Skeletal muscle satellite cell (primary cell): ENCODE data around the gene GMCL1.
A peak's percentile ranks its signal among the peaks of the same experiment; 100 is the strongest.
"Not testable (repeated sequence)": the region's sequence is repeated elsewhere in the genome, so short reads cannot be mapped to it uniquely, and the experiment has no call there.

Experiments used
- H3K27me3 ChIP-seq: 2 replicates; pipeline ENCODE4 v1.7.0; 2013; ENCODE audit warnings: low read length; ENCODE audit not compliant: control insufficient read depth, insufficient read depth
- H3K36me3 ChIP-seq: 2 replicates; pipeline ENCODE4 v1.7.0; 2013; ENCODE audit warnings: mild to moderate bottlenecking, control low read depth, low read length; ENCODE audit not compliant: insufficient read depth
- H3K4me1 ChIP-seq: 2 replicates; pipeline ENCODE4 v1.7.0; 2013; ENCODE audit warnings: low read length; ENCODE audit not compliant: control insufficient read depth, insufficient read depth
- H3K4me2 ChIP-seq: 2 replicates; pipeline ENCODE4 v1.7.0; 2013; ENCODE audit warnings: mild to moderate bottlenecking, low read length
- H3K4me3 ChIP-seq: 2 replicates; pipeline ENCODE4 v1.7.0; 2013; ENCODE audit warnings: low read length
- H3K9ac ChIP-seq: 2 replicates; pipeline ENCODE4 v1.7.0; 2013; ENCODE audit warnings: mild to moderate bottlenecking, low read depth, low read length, moderate library complexity
- H3K9me3 ChIP-seq: replicated peaks from 2 replicates; pipeline ENCODE4 v1.7.0; 2013; ENCODE audit warnings: mild to moderate bottlenecking, control low read depth, low read length

Gene GMCL1

GRCh38 chr2:69889302-69889701 is 59.8 kb downstream of the GMCL1 start:
- Histone ChIP-seq H3K4me2 (no peak overlapping the region), H3K4me1 (peaks cover 4% of the 10 kb centered on the region), H3K36me3 (no peaks in the 10 kb centered on the region), H3K9me3 (no peaks in the 10 kb centered on the region), H3K27me3 (no peaks in the 10 kb centered on the region), H3K4me3 (no peak overlapping the region), H3K9ac (no peak overlapping the region)

GRCh38 chr2:69890881-69891280 is 61.4 kb downstream of the GMCL1 start:
- no peak overlapping the region for H3K4me3 ChIP-seq
- H3K4me1 ChIP-seq = peaks cover 10% of the 10 kb centered on the region
- H3K27me3 ChIP-seq = no peaks in the 10 kb centered on the region
- H3K36me3 ChIP-seq = peaks cover 4% of the 10 kb centered on the region
- no peak overlapping the region for H3K9ac ChIP-seq
- H3K9me3 ChIP-seq = no peaks in the 10 kb centered on the region
- no peak overlapping the region for H3K4me2 ChIP-seq

DNA sequence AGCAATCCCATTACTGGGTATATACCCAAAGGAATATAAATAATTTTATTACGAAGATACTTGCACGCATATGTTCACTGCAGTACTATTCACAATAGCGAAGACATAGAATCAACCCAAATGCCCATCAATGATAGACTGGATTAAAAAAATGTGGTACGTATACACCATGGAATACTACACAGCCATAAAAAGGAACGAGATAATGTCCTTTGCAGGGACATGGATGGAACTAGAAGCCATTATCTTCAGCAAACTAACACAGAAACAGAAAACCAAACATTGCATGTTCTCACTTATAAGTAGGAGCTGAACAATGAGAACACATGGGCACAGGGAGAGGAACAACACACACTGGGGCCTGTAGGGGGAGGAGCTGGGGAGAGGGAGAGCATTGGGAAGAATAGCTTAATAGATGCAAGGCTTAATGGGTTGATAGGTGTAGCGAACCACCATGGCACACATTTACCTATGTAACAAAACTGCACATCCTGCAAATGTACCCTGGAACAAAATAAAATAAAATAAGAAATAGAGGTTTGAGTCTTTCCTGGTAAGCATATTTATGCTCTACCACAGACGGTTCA is 63.5 kb downstream of the GMCL1 start:
- not testable (repeated sequence) for H3K9me3 ChIP-seq, H3K27me3 ChIP-seq
- peak overlapping the region; percentile 92 for H3K9ac ChIP-seq
- H3K4me3 ChIP-seq = peak overlapping the region; percentile 88
- peaks cover 10% of the 10 kb centered on the region for H3K4me1 ChIP-seq
- peaks cover 22% of the 10 kb centered on the region for H3K36me3 ChIP-seq
- H3K4me2 ChIP-seq = peak overlapping the region; percentile 89

- peaks cover 10% of the 10 kb centered on the region for H3K4me1 ChIP-seq
- H3K27me3 ChIP-seq = no peaks in the 10 kb centered on the region
- peaks cover 31% of the 10 kb centered on the region for H3K36me3 ChIP-seq
- peak within 1 kb of the TSS; percentile 89 for H3K4me2 ChIP-seq
- H3K4me3 ChIP-seq = peak within 1 kb of the TSS; percentile 88
- H3K9ac ChIP-seq = peak within 1 kb of the TSS; percentile 92
- H3K9me3 ChIP-seq = no peaks in the 10 kb centered on the region
These were observed 64.5 kb downstream of the GMCL1 start, which contains the start of gene SNRNP27 for GRCh38 chr2:69893684-69894551. Gene SNRNP27, plus strand, starts transcription at chr2:69893956. Its CDS starts 29 bp downstream, at chr2:69893985.

DNA sequence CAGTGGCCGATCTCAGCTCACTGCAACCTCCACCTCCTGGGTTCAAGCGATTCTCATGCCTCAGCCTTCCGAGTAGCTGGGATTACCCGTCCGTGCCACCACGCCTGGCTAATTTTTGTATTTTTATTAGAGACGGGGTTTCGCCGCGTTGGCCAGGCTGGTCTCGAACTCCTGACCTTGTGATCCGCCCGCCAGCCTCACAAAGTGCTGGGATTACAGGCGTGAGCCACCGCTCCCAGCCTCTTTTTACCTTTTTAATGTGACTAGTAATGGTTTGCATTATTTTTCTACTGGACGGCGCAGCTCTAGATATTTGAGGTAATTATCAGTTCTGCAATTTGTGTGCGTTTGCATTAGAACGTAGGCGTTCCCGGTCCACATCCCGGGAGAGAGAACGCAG is 65.3 kb downstream of the GMCL1 start:
- peak overlapping the region; percentile 89 for H3K4me2 ChIP-seq
- peaks cover 10% of the 10 kb centered on the region for H3K4me1 ChIP-seq
- peak overlapping the region; percentile 92 for H3K9ac ChIP-seq
- H3K27me3 ChIP-seq, H3K9me3 ChIP-seq: not testable (repeated sequence)
- H3K36me3 ChIP-seq = peaks cover 37% of the 10 kb centered on the region
- H3K4me3 ChIP-seq = peak overlapping the region; percentile 88

- H3K36me3 ChIP-seq = peaks cover 65% of the 10 kb centered on the region
- no peak overlapping the region for H3K9ac ChIP-seq
- no peak overlapping the region for H3K4me3 ChIP-seq
- no peaks in the 10 kb centered on the region for H3K4me1 ChIP-seq
- H3K4me2 ChIP-seq = no peak overlapping the region
- no peaks in the 10 kb centered on the region for H3K27me3 ChIP-seq
- no peaks in the 10 kb centered on the region for H3K9me3 ChIP-seq
These were observed 72.9 kb downstream of the GMCL1 start for GRCh38 chr2:69902213-69902922.

DNA sequence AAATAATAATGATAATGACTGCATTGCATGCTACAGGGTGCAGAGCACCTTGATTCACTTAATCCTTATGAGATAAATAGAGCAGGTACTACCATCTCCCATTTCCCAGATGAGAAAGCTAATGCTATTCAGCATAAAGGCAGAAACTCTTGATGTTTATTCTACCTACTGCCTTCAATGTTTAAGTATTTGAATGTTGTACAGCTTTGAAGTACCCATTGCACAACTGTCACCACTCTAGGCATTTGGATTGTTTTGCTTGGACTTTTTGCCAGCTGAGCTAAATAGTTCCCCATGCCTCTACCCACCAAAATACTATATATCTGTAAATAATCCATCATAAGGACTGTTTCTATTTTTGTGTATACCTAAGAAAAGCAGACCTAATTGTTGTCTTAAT is 77.8 kb downstream of the GMCL1 start:
- Histone ChIP-seq H3K9ac (no peak overlapping the region), H3K36me3 (peaks cover 46% of the 10 kb centered on the region), H3K27me3 (no peaks in the 10 kb centered on the region)

DNA sequence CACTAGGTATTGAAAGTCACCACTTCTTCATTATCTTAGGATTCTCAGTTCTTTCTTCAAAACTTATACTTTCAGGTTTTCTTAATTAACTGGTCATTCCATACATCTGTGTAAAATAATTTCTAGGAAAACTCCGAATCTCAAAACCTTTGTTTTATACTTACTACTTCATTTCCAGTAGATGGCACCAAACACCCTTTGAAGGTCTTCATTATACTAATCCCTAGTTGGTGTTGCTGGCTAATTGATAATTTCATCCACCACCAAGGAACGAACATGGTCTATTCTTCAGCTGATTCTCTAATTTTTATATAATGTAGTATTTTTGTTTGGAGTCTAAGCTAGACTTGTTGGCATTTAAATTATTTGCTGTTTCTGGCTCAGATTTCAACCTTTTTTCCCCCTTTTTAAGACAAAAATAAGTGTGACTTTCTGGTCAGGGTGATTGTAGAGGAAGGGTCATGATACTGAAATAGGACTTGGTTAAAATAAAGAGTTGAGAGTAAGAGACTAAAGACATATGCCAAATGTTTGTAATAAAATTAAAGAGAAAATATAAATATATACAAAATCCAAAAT is 82.6 kb downstream of the GMCL1 start:
- no peak overlapping the region for H3K9ac ChIP-seq

More for the DNA sequence above, 77.8 kb downstream of the GMCL1 start:
- Histone ChIP-seq H3K9me3 (no peaks in the 10 kb centered on the region), H3K4me1 (no peaks in the 10 kb centered on the region), H3K4me2 (no peak overlapping the region), H3K4me3 (no peak overlapping the region)

GRCh38 chr2:69914164-69914949 is 84.9 kb downstream of the GMCL1 start:
- Histone ChIP-seq H3K27me3 (no peaks in the 10 kb centered on the region), H3K4me2 (peak overlapping the region; percentile 96), H3K4me1 (peaks cover 22% of the 10 kb centered on the region), H3K4me3 (peak overlapping the region; percentile 82), H3K9ac (peak overlapping the region; percentile 91), H3K36me3 (peaks cover under 1% of the 10 kb centered on the region), H3K9me3 (no peaks in the 10 kb centered on the region)

More for the DNA sequence above, 82.6 kb downstream of the GMCL1 start:
- Histone ChIP-seq H3K4me1 (peaks cover 8% of the 10 kb centered on the region), H3K27me3 (no peaks in the 10 kb centered on the region), H3K4me3 (no peak overlapping the region), H3K9me3 (no peaks in the 10 kb centered on the region), H3K36me3 (peaks cover 22% of the 10 kb centered on the region), H3K4me2 (no peak overlapping the region)

- peak within 1 kb of the TSS; percentile 95 for H3K4me3 ChIP-seq
- no peaks in the 10 kb centered on the region for H3K9me3 ChIP-seq
- peak within 1 kb of the TSS; percentile 91 for H3K9ac ChIP-seq
- H3K36me3 ChIP-seq = no peaks in the 10 kb centered on the region
- H3K4me1 ChIP-seq = peaks cover 22% of the 10 kb centered on the region
- no peaks in the 10 kb centered on the region for H3K27me3 ChIP-seq
- peak within 1 kb of the TSS; percentile 96 for H3K4me2 ChIP-seq
These were observed 85.8 kb downstream of the GMCL1 start, which contains the start of gene MXD1 for GRCh38 chr2:69914950-69915945. Gene MXD1, plus strand, starts transcription at chr2:69915109. Its CDS starts 222 bp downstream, at chr2:69915331.
